Endodermal cell (in vitro differentiated cells): ENCODE data around the gene ZNF462. TPM values are rescaled to one million over a fixed set of nuclear protein-coding genes. Genes with fewer than 3 reads are reported as not detected.

Experiments used
- DNase-seq: peaks from one replicate; pipeline ENCODE4 v3.0.0-alpha.2; 2017
- H3K27ac ChIP-seq: 2 replicates; pipeline ENCODE4 v1.5.1; 2013; ENCODE audit warnings: mild to moderate bottlenecking, low read depth, low read length, moderate library complexity
- H3K27me3 ChIP-seq: 2 replicates; pipeline ENCODE4 v1.6.1; 2013; ENCODE audit warnings: mild to moderate bottlenecking, low read length, moderate library complexity; ENCODE audit not compliant: insufficient read depth, control insufficient read depth, poor library complexity, severe bottlenecking
- H3K36me3 ChIP-seq: 2 replicates; pipeline ENCODE4 v1.7.0; 2013; ENCODE audit warnings: mild to moderate bottlenecking, low read length, moderate library complexity; ENCODE audit not compliant: control insufficient read depth, insufficient read depth
- H3K4me1 ChIP-seq: one replicate; pipeline ENCODE4 v1.7.0; 2013; ENCODE audit warnings: low read length; ENCODE audit not compliant: control insufficient read depth, insufficient read depth
- H3K4me3 ChIP-seq: 2 replicates; pipeline ENCODE4 v1.5.1; 2013; ENCODE audit warnings: mild to moderate bottlenecking, low read length, moderate library complexity
- H3K9ac ChIP-seq: 2 replicates; pipeline ENCODE4 v1.6.1; 2013; ENCODE audit warnings: mild to moderate bottlenecking, low read length, moderate library complexity; ENCODE audit not compliant: poor library complexity, severe bottlenecking; ENCODE audit errors: extremely low read depth
- H3K9me3 ChIP-seq: 2 replicates; pipeline ENCODE4 v1.6.1; 2013; ENCODE audit warnings: mild to moderate bottlenecking, low read length, moderate library complexity; ENCODE audit not compliant: control insufficient read depth
- H3K27ac Mint-ChIP-seq: 2 replicates; pipeline ENCODE4 v1.8.0; 2020; ENCODE audit warnings: mixed read lengths
- H3K27me3 Mint-ChIP-seq: 2 replicates; pipeline ENCODE4 v1.8.0; 2021; ENCODE audit warnings: mild to moderate bottlenecking, mixed read lengths; ENCODE audit not compliant: insufficient read depth
- H3K36me3 Mint-ChIP-seq: 2 replicates; pipeline ENCODE4 v1.8.0; 2020; ENCODE audit warnings: low read depth, mixed read lengths
- H3K4me1 Mint-ChIP-seq: 2 replicates; pipeline ENCODE4 v1.8.0; 2020; ENCODE audit warnings: mixed read lengths
- H3K4me3 Mint-ChIP-seq: 2 replicates; pipeline ENCODE4 v1.8.0; 2020; ENCODE audit warnings: mild to moderate bottlenecking, moderate library complexity, mixed read lengths
- H3K9me3 Mint-ChIP-seq: 2 replicates; pipeline ENCODE4 v1.8.0; 2020; ENCODE audit warnings: mild to moderate bottlenecking, mixed read lengths
- CTCF ChIP-seq: fragments of 200-600 bp; sonication (generic); conservative IDR thresholded peaks from 2 replicates; pipeline ENCODE4 v1.5.0; 2021; ENCODE audit warnings: antibody characterized with exemption, mild to moderate bottlenecking
- WGBS, 2 experiments: methylation state at CpG; one replicate each; pipeline versions ENCODE4 v1.1.5 to v1.1.7; 2013; ENCODE audit warnings: missing lambda C conversion rate in 2 of 2, mixed read lengths in 1 of 2; ENCODE audit not compliant: insufficient coverage in 1 of 2, insufficient read length in 1 of 2; 5-methylcytosine and 5-hydroxymethylcytosine counted together
- total RNA-seq, 2 donors: library from RNA; stranded (reverse); fragmentation: NEBNext Ultra II Directional in 1 of 2; extraction: Animal tissue kit (Norgen Biotek cat#: 25700) in 1 of 2; gene quantifications; 2 replicates in 1 of 2; 3 replicates in 1 of 2; pipeline ENCODE4 v1.2.1, GENCODE V29; 2021

Gene ZNF462
- total RNA-seq, 2 donors from 2014 or later, result 68.2 to 88.4 TPM

GRCh38 chr9:106829666-106830408, 33.1 kb upstream of the ZNF462 start:
- H3K27ac ChIP-seq, result no peak overlapping the region
- no peak for DNase-seq
- 92 to 100% methylated on average over 1 to 2 of the region's 2 CpGs for WGBS, 2 experiments

GRCh38 chr9:106830527-106831150, 32.3 kb upstream of the ZNF462 start:
- Histone ChIP-seq H3K27me3 (no peaks in the 10 kb centered on the region), H3K4me1 (no peaks in the 10 kb centered on the region), H3K4me3 (no peak overlapping the region), H3K36me3 (no peaks in the 10 kb centered on the region), H3K9ac (no peak overlapping the region), H3K9me3 (peaks cover 9% of the 10 kb centered on the region), H3K27ac (no peak overlapping the region)
- no peak for DNase-seq
- peaks cover 15% of the 10 kb centered on the region for H3K9me3 Mint-ChIP-seq
- H3K4me3 Mint-ChIP-seq, result no peak overlapping the region
- H3K27ac Mint-ChIP-seq, result no peak overlapping the region
- 90 to 93% methylated on average over 4 of the region's 4 CpGs for WGBS, 2 experiments
- no peaks in the 10 kb centered on the region for H3K27me3 Mint-ChIP-seq
- H3K36me3 Mint-ChIP-seq, result no peaks in the 10 kb centered on the region
- H3K4me1 Mint-ChIP-seq, result peaks cover 10% of the 10 kb centered on the region
- TF ChIP-seq CTCF, result no peak

More at GRCh38 chr9:106829666-106830408, 33.1 kb upstream of the ZNF462 start:
- no peaks in the 10 kb centered on the region for H3K36me3 ChIP-seq
- Mint-ChIP-seq H3K4me1 (peaks cover 10% of the 10 kb centered on the region), H3K36me3 (no peaks in the 10 kb centered on the region), H3K9me3 (peaks cover 15% of the 10 kb centered on the region), H3K27ac (no peak overlapping the region), H3K27me3 (no peaks in the 10 kb centered on the region), H3K4me3 (no peak overlapping the region)
- H3K4me3 ChIP-seq, result no peak overlapping the region
- peaks cover 6% of the 10 kb centered on the region for H3K9me3 ChIP-seq
- H3K9ac ChIP-seq, result no peak overlapping the region
- no peaks in the 10 kb centered on the region for H3K27me3 ChIP-seq
- no peak for TF ChIP-seq CTCF
- H3K4me1 ChIP-seq, result no peaks in the 10 kb centered on the region

- H3K27me3 ChIP-seq, result no peaks in the 10 kb centered on the region
Measured at GRCh38 chr9:106834888-106835287, 28.1 kb upstream of the ZNF462 start.

More at GRCh38 chr9:106834888-106835287, 28.1 kb upstream of the ZNF462 start:
- no peaks in the 10 kb centered on the region for H3K36me3 Mint-ChIP-seq
- no peak for TF ChIP-seq CTCF
- Histone ChIP-seq H3K4me1 (no peaks in the 10 kb centered on the region), H3K4me3 (no peak overlapping the region), H3K9ac (no peak overlapping the region), H3K36me3 (no peaks in the 10 kb centered on the region), H3K9me3 (peaks cover 9% of the 10 kb centered on the region), H3K27ac (no peak overlapping the region)
- DNase-seq, result no peak
- H3K4me1 Mint-ChIP-seq, result no peaks in the 10 kb centered on the region
- peaks cover 15% of the 10 kb centered on the region for H3K9me3 Mint-ChIP-seq
- no peak overlapping the region for H3K27ac Mint-ChIP-seq
- H3K4me3 Mint-ChIP-seq, result no peak overlapping the region
- H3K27me3 Mint-ChIP-seq, result peaks cover 3% of the 10 kb centered on the region
